ENCODE results near the gene DIS3L.
"Not testable (repeated sequence)": the region's sequence is repeated elsewhere in the genome, so short reads cannot be mapped to it uniquely, and the experiment has no call there.

The DIS3L gene

DNA sequence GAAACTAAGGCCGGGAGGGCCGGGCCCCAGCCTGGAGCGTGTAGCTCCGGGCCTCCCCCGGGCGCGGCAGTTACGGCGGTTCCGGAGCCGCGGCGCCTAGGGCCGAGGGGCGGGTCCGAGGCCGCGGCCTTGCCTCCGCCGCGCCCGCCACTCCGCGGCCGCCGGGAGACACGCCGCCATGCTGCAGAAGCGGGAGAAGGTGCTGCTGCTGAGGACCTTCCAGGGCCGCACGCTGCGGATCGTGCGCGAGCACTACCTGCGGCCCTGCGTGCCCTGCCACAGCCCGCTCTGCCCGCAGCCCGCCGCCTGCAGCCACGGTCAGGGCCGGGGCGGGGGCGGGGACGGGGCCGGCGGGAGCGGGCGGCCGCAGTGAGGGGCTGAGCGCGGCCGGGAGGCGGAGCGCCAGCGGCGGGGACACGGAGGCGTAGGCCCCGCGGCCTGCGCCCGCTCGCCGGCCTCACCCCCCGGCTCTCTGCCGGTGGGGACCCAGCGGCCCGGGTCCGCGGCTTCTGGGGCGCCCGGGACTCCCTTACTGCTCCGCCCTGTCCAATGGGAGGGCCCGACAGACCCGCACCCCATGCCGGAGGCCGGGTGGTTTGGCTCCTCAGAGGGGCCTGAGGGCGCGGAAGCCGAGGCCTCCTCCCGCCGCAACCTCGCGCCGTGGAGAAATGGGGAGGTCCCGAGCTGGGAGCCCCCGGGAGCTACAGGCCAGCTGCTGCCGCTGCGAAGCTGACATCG lies at the start of gene DIS3L:
Gene DIS3L, plus strand, starts transcription at position 150 of the 738 bp plus-strand sequence. Its CDS starts 29 bp downstream, at position 179.
- Mint-ChIP-seq H3K9me3 (no peaks in the 10 kb centered on the region), H3K4me1 (peaks cover 38% of the 10 kb centered on the region), H3K27me3 (ENCODE audit: low read depth) (peaks cover under 1% of the 10 kb centered on the region), H3K4me3 (peak within 1 kb of the TSS; percentile 84 to 94 (median 93)), H3K36me3 (ENCODE audit: low read depth) (peaks cover 11% of the 10 kb centered on the region), H3K27ac (peak within 1 kb of the TSS; percentile 98)
- TF ChIP-seq, protein P1, sequence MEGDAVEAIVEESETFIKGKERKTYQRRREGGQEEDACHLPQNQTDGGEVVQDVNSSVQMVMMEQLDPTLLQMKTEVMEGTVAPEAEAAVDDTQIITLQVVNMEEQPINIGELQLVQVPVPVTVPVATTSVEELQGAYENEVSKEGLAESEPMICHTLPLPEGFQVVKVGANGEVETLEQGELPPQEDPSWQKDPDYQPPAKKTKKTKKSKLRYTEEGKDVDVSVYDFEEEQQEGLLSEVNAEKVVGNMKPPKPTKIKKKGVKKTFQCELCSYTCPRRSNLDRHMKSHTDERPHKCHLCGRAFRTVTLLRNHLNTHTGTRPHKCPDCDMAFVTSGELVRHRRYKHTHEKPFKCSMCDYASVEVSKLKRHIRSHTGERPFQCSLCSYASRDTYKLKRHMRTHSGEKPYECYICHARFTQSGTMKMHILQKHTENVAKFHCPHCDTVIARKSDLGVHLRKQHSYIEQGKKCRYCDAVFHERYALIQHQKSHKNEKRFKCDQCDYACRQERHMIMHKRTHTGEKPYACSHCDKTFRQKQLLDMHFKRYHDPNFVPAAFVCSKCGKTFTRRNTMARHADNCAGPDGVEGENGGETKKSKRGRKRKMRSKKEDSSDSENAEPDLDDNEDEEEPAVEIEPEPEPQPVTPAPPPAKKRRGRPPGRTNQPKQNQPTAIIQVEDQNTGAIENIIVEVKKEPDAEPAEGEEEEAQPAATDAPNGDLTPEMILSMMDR (IDR thresholded peaks at IDR 0.05; ENCODE audit: unreplicated experiment in 3 of 3), result no peak

DNA sequence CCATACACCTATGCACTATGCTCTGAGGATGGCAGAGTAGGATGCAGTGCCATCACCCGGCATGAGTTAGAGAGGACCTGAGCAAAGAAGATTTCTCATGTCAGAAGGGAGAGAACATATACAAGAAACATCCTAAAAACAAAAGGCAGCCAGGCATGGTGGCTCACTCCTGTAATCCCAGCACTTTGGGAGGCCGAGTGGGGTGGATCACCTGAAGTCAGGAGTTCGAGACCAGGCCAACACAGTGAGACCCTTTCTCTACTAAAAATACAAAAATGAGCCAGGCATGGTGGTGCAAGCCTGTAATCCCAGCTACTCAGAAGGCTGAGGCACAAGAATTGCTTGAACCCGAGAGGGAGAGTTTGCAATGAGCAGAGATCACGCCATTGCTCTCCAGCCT lies 47.5 kb upstream of the DIS3L start:
- not testable (repeated sequence) for H3K27ac Mint-ChIP-seq; H3K4me3 Mint-ChIP-seq; H3K4me1 Mint-ChIP-seq; H3K9me3 Mint-ChIP-seq; H3K36me3 Mint-ChIP-seq (ENCODE audit: low read depth)
- H3K27me3 Mint-ChIP-seq (ENCODE audit: low read depth), result peaks cover 65% of the 10 kb centered on the region

DNA sequence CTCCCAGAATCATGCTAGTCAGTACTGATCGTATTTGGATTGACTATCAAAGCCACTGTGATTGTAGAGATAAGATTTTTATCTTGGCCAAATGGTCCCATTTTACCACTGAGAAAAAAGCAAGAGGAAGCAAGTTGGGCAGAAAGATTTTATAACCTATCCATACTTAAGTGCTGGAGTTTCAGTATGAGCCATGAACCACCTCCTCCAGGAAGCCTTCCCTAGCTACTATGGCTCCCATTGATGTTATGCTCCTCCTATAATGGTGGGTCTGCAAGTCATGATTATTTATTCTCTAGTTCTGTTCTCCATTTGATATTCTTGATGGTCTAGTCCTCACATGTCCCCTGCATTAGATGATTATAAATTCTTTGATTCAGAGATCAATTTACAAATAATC lies 46.4 kb upstream of the DIS3L start:
- Mint-ChIP-seq H3K36me3 (ENCODE audit: low read depth) (no peaks in the 10 kb centered on the region), H3K4me3 (no peak overlapping the region), H3K4me1 (no peaks in the 10 kb centered on the region), H3K27me3 (ENCODE audit: low read depth) (peaks cover 76% of the 10 kb centered on the region), H3K27ac (no peak overlapping the region), H3K9me3 (no peaks in the 10 kb centered on the region)
- TF ChIP-seq, protein P1 (IDR thresholded peaks at IDR 0.05; ENCODE audit: unreplicated experiment in 3 of 3), result no peak

DNA sequence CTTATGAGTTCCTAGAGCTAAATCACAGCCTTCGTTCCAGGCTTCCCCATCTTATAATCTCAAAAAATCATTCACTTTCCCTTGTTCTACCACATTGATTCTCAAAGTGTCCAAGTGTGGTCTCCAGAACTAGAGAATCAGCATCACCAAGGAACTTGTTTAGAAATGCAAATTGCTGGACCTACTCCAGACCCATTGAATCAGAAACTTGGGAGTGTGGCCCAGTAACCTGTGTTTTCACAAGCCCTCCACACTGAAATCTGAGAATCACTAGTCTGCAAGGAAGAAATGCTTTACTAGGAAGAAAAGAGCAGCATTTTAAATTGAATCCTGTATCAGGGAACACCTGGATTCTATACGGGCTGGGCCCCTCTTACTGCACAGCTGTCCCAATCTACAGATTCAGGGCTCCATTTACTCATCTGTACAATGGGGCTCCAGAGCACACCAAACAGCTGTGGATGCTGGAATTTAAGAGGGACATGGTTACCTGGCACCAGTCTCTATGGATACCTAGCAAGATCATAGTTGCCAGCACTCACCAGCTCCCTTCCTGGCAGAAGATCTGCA lies 43.7 kb upstream of the DIS3L start:
- Mint-ChIP-seq H3K36me3 (ENCODE audit: low read depth) (no peaks in the 10 kb centered on the region), H3K27me3 (ENCODE audit: low read depth) (peaks cover 87% of the 10 kb centered on the region), H3K27ac (no peak overlapping the region), H3K9me3 (no peaks in the 10 kb centered on the region), H3K4me1 (peaks cover 8% of the 10 kb centered on the region), H3K4me3 (peak overlapping the region in 1 of 3 experiments; percentile 45)
- TF ChIP-seq, protein P1 (IDR thresholded peaks at IDR 0.05; ENCODE audit: unreplicated experiment in 3 of 3), result no peak

DNA sequence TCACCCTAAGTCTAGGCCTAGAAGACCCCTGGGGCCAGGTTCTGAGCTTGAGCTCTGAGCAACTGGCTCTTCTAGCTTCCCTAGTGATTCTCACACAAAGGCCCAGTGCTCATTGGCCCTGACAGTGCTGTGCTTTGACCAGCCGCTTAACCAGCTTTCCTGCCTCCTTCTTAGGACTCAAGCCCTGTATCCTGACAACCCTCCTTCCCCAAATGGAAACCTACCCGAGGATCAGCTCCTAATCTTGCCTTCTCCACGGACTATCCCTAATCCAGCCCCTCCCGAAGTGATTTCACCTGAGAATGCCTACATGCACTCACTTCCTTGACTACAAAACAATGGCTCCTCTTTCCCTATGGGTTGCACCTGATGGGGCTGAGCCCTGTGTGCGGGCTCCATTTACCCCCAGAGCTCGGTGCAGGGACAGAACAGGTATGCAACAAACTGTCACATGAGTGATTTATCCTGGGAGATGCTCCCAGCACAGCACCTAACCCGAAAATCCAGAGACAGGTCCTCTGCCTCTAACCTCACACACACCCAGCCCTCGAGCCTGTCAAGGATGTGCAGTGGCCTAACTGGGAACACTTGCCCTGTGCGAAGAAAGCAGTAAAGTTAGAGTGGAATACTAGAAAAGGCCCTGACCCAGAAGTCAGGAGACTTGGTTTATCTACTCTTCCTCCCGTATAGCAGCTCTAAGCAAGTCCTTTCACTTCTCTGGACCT lies 42.1 kb upstream of the DIS3L start:
- peaks cover 90% of the 10 kb centered on the region for H3K27me3 Mint-ChIP-seq (ENCODE audit: low read depth)
- no peaks in the 10 kb centered on the region for H3K9me3 Mint-ChIP-seq
- H3K27ac Mint-ChIP-seq, result no peak overlapping the region
- no peaks in the 10 kb centered on the region for H3K36me3 Mint-ChIP-seq (ENCODE audit: low read depth)
- peaks cover 8% of the 10 kb centered on the region for H3K4me1 Mint-ChIP-seq
- H3K4me3 Mint-ChIP-seq, result peak overlapping the region; percentile 55 to 72 (median 59)
- TF ChIP-seq, protein P1 (IDR thresholded peaks at IDR 0.05; ENCODE audit: unreplicated experiment in 3 of 3), result no peak
